MM.1S (cell line): Measurements from ENCODE around the gene TRAF3IP1.

Source experiments
- CTCF ChIP-seq: fragments of 300-600 bp; sonication (generic); IDR thresholded peaks from 2 replicates; pipeline ENCODE4 v1.5.1; 2016; ENCODE audit warnings: antibody characterized with exemption, low read length, mixed read lengths
- EZH2 ChIP-seq: fragments of 300-600 bp; sonication (generic); optimal IDR thresholded peaks from 2 replicates; pipeline ENCODE3; 2017; ENCODE audit warnings: low read depth, mild to moderate bottlenecking, antibody characterized with exemption, low read length, mixed read lengths

DNA sequence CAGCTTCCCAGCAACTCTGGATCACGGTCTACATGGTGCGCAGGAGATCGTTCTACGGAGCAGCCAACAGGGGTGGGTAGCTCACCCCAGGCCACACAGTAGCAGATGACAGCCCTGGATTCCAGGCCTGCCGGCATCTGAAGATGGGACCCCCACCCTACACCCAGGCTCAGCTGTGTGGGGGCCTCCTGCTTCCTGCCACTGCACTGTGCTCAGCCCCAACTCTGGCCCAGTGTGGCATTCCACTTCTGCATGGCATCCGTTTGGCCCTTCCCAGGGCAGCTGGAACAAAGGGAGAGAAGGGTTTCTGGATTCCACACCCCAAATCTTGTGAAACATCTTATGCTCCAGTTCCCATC lies 41.0 kb upstream of the TRAF3IP1 start:
- TF ChIP-seq CTCF: no peak
- no peak for TF ChIP-seq EZH2
